Testis (tissue), 3 donors: ENCODE data around the gene EEF1G. TPM values are rescaled to one million over a fixed set of nuclear protein-coding genes. Genes with fewer than 3 reads are reported as not detected.

ENCODE experiments used
- DNase-seq: peaks from one replicate; pipeline ENCODE4 v3.0.0-alpha.2; 2019
- H3K27ac ChIP-seq, 2 donors: fragments of 200-600 bp; sonication (generic); one replicate each; pipeline ENCODE4 v1.5.1; 2019
- H3K27me3 ChIP-seq: fragments of 200-600 bp; sonication (generic); one replicate; pipeline ENCODE4 v1.5.1; 2019
- H3K36me3 ChIP-seq: fragments of 200-600 bp; sonication (generic); one replicate; pipeline ENCODE4 v1.5.1; 2017; ENCODE audit warnings: low read depth; ENCODE audit errors: missing control alignments
- H3K4me1 ChIP-seq: fragments of 200-600 bp; sonication (generic); one replicate; pipeline ENCODE4 v1.5.1; 2019
- H3K4me3 ChIP-seq, 2 donors: fragments of 200-600 bp; sonication (generic); one replicate each; pipeline ENCODE4 v1.5.1; 2017 to 2019
- H3K9me3 ChIP-seq: fragments of 200-600 bp; sonication (generic); one replicate; pipeline ENCODE4 v1.5.1; 2017
- POLR2A ChIP-seq: fragments of 450-650 bp; IDR thresholded peaks from one replicate; pipeline ENCODE4 v1.6.1; 2017; ENCODE audit warnings: antibody characterized with exemption, mild to moderate bottlenecking, moderate library complexity
- WGBS, 2 donors: methylation state at CpG; one replicate each; pipeline ENCODE4 v1.1.5; 2018; 5-methylcytosine and 5-hydroxymethylcytosine counted together
- intact Hi-C: fragments of 100-400 bp; cut with DNase I; formaldehyde crosslinking; loops from one replicate; pipeline ENCODE4 v1.15.1; 2023; ENCODE audit warnings: low total_unique reads
- polyA plus RNA-seq: library from polyadenylated mRNA; stranded (reverse); fragments of 350-450 nt; fragmentation: Illumina TruSeq; extraction: RNeasy Lipid Tissue Mini Kit (QIAGEN cat#74804); gene quantifications from one replicate; pipeline ENCODE4 v1.2.3, GENCODE V29; 2014; ENCODE audit warnings: low read depth, low replicate concordance; ENCODE audit not compliant: insufficient read depth
- total RNA-seq, 2 donors: library from RNA; depleted of rRNA; stranded (reverse); fragments of >200 nt; gene quantifications; one replicate each; pipeline ENCODE4 v1.2.3, GENCODE V29; 2016
- TF ChIP-seq, protein P1 (sequence below), 3 experiments: fragments of 450-650 bp in 2 of 3; fragments of 200-600 bp in 1 of 3; sonication (generic) in 1 of 3; IDR thresholded peaks; one replicate each; pipeline ENCODE4 v1.5.1; 2016 to 2019; ENCODE audit warnings: antibody characterized with exemption in 3 of 3, mild to moderate bottlenecking in 2 of 3, moderate library complexity in 1 of 3

EEF1G gene
- total and polyA plus RNA-seq, 3 donors from 2014 or later, result 607 to 1,165 (median 868) TPM

DNA sequence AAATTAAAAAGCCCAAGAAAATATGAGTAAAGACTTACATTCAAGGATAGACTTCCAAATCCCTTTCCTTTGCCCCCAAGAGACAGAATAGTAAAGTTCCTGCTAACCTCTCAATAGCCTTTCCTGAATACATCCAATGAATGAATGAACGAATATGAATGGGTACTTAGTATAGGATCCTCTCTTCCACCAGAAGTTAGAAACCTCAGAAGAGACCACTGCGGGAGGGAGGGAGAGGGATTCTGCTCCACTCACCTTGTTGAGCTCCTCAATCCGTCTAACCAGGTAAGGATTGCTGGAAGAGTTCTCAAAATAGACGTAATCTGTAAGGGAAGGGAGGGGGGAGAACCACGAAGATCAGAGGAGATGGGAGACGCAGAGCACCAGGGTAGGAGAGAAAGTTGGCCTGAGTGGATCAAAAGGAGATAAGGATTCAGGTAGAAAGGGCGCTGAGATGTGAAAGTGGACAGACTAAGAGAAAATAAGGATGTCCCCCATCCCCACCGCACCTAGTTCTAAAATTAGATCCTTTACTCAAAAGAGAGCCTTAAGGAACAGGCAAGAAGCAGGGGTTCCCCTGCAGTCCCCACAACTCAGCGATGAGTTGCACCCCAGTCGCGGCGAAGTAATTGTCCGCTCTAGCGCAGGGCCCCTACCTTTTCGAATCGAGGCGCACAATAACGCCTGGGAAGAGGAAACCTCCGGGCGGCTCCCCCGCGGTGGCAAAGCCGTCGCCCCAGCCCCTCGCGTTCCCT is 26.9 kb upstream of the EEF1G start:
- H3K27me3 ChIP-seq, result no peaks in the 10 kb centered on the region
- peak overlapping the region; percentile 96 to 98 for H3K27ac ChIP-seq
- no peaks in the 10 kb centered on the region for H3K9me3 ChIP-seq
- peaks cover 30% of the 10 kb centered on the region for H3K4me1 ChIP-seq
- H3K4me3 ChIP-seq, result peak overlapping the region; percentile 95 to 99
- DNase-seq, result peak; percentile 32
- H3K36me3 ChIP-seq, result no peaks in the 10 kb centered on the region
- TF ChIP-seq, protein P1, sequence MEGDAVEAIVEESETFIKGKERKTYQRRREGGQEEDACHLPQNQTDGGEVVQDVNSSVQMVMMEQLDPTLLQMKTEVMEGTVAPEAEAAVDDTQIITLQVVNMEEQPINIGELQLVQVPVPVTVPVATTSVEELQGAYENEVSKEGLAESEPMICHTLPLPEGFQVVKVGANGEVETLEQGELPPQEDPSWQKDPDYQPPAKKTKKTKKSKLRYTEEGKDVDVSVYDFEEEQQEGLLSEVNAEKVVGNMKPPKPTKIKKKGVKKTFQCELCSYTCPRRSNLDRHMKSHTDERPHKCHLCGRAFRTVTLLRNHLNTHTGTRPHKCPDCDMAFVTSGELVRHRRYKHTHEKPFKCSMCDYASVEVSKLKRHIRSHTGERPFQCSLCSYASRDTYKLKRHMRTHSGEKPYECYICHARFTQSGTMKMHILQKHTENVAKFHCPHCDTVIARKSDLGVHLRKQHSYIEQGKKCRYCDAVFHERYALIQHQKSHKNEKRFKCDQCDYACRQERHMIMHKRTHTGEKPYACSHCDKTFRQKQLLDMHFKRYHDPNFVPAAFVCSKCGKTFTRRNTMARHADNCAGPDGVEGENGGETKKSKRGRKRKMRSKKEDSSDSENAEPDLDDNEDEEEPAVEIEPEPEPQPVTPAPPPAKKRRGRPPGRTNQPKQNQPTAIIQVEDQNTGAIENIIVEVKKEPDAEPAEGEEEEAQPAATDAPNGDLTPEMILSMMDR (IDR thresholded peaks at IDR 0.05), result no peak
- intact Hi-C loops, result no loop called here
- 0 to 1% methylated on average over 21 to 26 of the region's 26 CpGs for WGBS, 2 donors

DNA sequence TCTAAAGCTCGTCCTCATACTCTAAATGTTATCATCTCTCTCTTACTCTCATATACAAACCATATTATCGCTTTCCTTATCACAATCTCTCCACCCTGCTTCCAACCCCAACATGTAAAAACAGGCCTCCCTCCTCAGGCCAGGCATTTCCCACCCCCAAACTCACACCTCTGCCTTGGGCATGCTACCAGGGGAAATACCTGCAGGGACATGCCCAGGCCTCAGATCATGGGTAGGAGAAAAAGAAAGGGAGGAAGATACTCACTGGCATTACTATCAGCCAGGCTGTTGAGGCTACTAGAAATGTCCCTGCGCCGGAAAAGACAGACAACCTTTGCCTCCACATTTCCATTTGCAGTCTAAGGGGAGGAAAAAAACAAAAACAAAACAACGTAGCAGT is 26.2 kb upstream of the EEF1G start:
- H3K27me3 ChIP-seq, result no peaks in the 10 kb centered on the region
- intact Hi-C loops, result no loop called here
- TF ChIP-seq, protein P1 (IDR thresholded peaks at IDR 0.05), result no peak
- DNase-seq, result no peak
- WGBS, 2 donors, result 16 to 23% methylated on average over 5 of the region's 5 CpGs
- H3K4me3 ChIP-seq, result peak overlapping the region in 1 of 2 donors; percentile 3
- no peaks in the 10 kb centered on the region for H3K9me3 ChIP-seq
- no peaks in the 10 kb centered on the region for H3K36me3 ChIP-seq
- peaks cover 28% of the 10 kb centered on the region for H3K4me1 ChIP-seq
- peak overlapping the region; percentile 96 to 98 for H3K27ac ChIP-seq

DNA sequence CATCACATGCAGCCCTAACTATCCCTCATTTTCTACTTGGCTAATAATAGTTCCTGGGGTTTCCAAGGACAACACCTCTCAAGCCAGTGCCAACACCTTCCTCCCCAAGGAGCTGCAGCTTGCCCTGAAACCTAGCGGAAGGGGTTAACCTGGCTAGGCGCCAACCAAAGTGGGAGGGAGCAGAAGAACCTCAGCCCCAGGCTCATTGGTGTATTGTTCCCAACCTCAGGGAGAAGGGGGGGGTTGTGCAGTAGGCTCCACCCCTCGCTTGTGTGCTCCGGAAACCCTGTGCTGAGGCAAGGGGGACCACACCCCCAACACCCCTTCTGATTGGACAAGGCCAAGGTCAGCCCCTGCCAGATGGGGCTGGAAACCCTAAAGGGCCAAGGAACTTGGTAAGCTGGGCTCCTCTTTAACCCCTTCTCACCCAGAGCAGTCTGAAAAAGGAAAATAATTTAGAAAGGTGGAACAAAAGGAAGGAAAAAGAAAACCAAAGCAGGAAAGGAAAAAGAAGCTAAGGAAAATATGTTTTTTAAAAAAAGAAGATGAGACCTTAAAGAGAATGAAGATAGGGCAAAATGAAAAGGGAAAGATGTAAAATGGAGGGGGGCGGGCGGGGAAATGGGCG is 25.5 kb upstream of the EEF1G start:
- WGBS, 2 donors, result 24 to 36% methylated on average over 7 of the region's 7 CpGs
- H3K9me3 ChIP-seq, result no peaks in the 10 kb centered on the region
- TF ChIP-seq, protein P1 (IDR thresholded peaks at IDR 0.05), result no peak
- no peak for TF ChIP-seq POLR2A
- intact Hi-C loops, result no loop called here
- H3K36me3 ChIP-seq, result no peaks in the 10 kb centered on the region
- H3K27ac ChIP-seq, result peak overlapping the region; percentile 96 to 98
- peak; percentile 95 for DNase-seq
- peaks cover 25% of the 10 kb centered on the region for H3K4me1 ChIP-seq
- H3K4me3 ChIP-seq, result no peak overlapping the region
- H3K27me3 ChIP-seq, result no peaks in the 10 kb centered on the region

DNA sequence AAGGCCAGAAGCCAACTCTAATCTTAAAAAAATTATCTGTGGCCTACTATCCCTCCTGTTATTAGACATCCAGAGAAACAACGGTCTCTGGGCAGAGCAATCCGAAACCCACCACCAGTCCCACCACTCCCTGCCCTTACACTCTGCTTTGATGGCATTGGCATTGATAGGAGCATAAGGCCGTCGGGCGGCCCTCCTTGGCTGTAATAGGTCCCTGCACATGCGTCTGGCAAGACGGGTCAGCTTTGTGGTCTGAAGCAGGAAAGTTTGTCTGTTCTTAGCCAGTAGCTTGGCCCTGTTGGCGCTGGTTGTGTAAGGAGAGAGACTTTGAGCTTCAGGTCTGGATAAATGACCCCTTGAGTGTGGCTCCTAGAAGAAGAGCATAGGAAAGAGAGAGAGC is 21.4 kb upstream of the EEF1G start:
- 80 to 87% methylated on average over 8 of the region's 8 CpGs for WGBS, 2 donors
- H3K36me3 ChIP-seq, result no peaks in the 10 kb centered on the region
- H3K9me3 ChIP-seq, result no peaks in the 10 kb centered on the region
- H3K4me1 ChIP-seq, result peaks cover 33% of the 10 kb centered on the region
- DNase-seq, result no peak
- intact Hi-C loops, result no loop called here
- TF ChIP-seq, protein P1 (IDR thresholded peaks at IDR 0.05), result no peak
- TF ChIP-seq POLR2A, result no peak
- no peak overlapping the region for H3K4me3 ChIP-seq
- no peak overlapping the region for H3K27ac ChIP-seq
- no peaks in the 10 kb centered on the region for H3K27me3 ChIP-seq
